Measurements from ENCODE around the gene IFT27.

- TF ChIP-seq CTCF (IDR thresholded peaks at IDR 0.05) (no peak), POLR2AphosphoS5 (IDR thresholded peaks at IDR 0.05) (no peak), EP300 (IDR thresholded peaks at IDR 0.05) (no peak)
Observed at GRCh38 chr22:36744413-36744765, 31.5 kb downstream of the IFT27 start.

All from sigmoid colon (tissue), 4 donors.